Islet precursor cell (in vitro differentiated cells): ENCODE measurements around the gene RALY.
"Not testable (repeated sequence)": the region's sequence is repeated elsewhere in the genome, so short reads cannot be mapped to it uniquely, and the experiment has no call there.

Experiments
- DNase-seq: peaks from one replicate; pipeline ENCODE4 v3.0.0-alpha.2; 2018

RALY gene

DNA sequence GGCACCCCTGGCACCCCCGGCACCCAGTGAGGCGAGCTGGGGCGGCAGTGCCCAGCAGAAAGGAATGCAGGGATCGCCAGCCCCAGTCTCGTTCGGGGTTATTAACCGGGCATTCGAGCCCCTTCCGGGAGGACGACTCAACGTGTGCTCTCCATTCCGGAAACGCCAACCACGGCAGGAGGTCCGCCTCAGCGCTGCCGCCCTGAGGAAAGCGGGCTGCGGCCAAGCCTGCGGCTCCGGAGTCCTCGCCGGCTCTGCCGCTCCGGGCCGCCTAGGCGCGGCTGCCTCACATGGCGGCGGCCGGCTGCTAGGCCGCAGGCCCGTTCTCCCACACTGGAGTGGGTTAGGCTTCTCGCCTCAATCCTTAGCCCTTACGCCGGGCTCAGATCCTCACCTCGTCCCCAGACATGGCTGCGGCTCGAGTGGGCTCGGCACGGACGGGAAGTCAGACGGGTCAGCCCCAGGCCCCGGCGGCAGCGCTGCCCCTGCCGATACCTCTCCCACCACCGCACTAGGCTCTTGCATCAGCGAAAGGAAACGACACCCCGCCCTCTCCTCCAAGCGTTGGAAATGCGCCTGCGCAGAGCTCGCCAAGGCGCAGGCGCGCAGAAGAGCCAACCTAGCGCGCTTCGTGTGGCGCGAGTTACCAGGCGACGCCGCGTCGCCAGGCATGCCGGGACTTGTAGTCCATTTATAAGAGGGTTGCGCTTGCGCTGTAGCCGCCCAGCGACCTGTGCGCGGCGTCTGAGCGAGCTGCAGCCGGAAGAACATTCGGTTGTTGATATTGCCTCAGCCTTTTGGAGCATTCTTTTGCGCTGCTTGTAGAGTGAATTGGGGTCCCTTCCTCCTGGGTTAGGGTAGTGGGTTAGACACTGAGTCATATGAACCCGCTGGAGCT, 118.2 kb downstream of the RALY start, which contains the start of gene EIF2S2:
TSS of gene EIF2S2 (minus strand) at position 542 of the 898 bp plus-strand sequence. CDS start at position 409, 133 bp downstream.
- DNase-seq = peak; percentile 99

DNA sequence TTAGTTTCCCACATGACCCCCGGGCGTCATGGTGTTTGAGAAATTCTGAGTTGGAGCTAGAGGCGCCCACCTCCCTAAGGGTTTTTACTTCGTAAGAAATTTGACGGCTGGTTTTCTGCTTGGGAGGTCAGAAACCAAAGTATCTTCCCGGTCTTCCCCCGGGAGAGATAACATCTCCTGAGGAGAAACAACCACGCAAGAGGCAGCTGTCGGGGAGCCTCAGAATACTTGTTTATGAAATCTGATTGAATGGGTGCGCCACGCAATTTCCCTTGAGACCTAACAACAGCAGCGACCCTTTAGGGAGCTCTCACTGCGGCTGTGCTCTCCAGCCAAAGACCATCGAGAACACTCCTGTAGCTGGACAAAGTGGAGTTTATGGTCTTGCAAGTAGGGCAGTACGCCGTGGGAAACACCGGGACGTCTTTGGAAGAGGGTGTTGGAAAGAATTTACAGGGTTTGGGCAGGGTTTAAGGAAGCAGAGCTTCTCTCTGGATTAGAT, 118.9 kb downstream of the RALY start:
- peak; percentile 76 for DNase-seq

DNA sequence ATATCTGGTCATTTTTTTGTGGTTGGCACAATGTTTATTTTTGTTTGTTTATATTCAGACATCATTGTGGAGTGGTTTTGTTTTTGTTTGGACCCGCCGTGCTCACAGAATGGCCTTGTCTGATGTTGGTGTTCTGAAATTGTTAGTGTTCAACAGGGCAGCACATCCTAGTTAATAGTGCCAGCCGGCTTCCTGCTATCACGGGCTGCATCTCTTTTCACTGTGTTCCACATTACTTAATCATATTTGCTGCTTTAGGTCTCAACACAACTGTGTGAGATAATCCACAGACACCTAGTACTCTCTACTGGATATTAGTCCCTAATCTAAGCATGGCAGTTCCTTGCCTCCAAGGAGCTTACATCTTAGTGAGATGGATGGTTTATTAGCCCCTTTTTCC, 121.1 kb downstream of the RALY start:
- no peak for DNase-seq

DNA sequence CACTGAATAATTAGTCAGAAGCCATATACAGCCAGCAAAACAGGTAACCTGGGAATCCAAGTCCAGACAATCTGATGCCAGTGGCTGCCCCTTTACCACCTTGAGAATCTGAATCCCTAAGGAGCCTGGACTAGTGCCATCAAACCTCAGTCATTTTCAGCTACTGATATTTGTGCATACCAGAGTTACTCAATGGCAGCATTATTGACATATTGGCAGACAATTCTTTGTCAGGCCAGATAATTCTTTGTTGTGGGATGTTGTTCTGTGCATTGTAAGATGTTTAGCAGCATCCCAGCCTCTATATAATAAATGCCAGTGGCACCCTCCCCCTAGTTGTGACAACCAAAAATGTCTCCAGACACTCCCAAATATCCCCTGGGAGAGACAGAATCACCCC, 121.5 kb downstream of the RALY start:
- no peak for DNase-seq

DNA sequence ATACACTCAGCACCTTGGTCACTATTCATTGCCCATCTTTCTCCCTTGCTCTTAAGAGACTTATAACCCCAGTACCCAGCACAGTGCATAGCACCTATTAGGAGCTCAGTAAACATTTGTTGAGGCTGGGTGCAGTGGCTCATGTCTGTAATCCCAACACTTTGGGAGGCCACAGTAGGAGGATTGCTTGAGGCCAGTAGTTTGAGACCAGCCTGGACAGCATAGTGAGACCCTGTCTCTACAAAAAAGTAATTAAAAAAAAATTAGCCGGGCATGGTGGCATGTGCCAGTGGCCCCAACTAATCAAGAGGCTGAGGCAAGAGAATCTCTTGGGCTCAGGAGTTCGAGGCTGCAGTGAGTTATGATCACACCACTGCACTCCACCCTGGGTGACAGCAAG, 126.5 kb downstream of the RALY start:
- DNase-seq = no peak

DNA sequence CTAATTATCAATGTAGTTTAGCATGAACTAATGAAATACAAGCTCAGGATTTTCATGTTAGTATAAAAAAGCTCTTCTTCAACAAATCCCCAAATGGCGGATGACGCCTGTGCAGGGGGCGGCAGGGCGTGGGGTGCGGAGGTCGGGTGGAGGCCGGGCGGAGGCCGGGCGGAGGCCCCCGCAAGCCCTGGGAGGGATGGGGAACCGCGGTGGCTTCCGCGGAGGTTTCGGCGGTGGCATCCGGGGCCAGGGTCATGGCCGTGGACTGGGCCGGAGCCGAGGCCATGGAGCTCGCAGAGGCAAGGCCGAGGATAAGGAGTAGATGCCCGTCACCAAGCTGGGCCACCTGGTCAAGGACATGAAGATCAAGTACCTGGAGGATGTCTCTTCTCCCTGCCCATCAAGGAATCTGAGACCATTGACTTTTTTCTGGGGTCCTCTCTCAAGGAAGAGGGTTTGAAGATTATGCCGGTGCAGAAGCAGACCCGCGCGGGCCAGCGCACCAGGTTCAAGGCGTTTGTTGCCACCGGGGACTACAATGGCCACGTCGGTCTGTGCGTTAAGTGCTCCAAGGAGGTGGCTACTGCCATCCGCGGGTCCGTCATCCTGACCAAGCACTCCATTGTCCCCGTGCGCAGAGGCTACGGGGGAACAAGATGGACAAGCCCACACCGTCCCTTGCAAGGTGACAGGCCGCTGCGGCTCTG, 128.7 kb downstream of the RALY start:
- DNase-seq = no peak

DNA sequence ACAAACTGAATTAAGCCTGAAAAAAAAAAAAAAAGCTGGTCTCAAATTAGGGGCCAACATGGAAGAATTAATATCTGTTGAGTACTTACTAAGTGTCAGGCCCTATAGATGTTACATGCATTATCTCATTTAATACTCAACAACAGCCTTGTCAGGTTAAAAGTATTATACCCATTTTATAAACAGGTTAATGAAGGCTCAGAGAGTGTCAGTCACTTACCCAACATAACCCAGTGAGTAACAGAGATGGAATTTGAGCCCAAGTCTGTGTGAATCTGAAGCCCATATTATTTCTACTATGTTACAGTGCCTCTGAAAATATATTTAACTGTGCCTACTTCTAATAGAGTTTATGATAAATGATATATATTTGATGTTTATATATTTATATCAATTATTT, 129.6 kb downstream of the RALY start:
- DNase-seq = no peak

DNA sequence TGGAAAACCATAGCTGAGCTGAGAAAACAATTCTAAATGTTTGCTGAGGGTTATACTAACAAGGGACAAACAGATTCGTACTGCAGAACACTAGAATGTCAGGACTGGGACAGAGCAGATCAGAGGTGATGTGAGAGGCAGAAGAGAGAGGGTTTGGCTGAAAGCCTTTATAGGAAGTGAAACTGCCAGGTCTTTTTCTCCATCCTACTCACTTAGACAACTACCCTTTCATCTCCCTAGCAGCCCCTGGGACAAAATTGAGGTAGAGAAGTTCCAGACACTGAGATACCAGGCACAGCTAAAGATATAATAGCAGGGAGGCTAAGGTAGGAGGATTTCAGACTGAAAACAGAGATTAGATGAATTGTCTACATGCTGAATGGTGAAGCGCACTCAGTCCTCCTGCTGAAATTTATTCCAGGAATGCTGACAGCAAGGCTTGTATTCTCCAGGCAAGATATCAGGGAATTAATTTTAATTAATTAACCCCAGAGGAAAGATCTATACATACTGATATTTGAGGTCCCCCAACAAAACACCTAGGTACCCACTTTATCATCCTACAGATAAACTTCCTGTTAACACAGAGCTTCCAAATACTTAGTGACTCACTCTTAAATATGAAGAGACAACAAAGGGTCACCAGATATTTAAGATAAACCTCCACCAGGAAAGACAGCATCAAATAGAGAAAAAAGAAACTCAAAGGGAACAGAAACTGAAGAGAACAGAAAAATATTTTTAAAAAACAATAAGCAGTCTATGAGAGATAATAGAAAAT, 130.9 kb downstream of the RALY start:
- DNase-seq = peak; percentile 77

DNA sequence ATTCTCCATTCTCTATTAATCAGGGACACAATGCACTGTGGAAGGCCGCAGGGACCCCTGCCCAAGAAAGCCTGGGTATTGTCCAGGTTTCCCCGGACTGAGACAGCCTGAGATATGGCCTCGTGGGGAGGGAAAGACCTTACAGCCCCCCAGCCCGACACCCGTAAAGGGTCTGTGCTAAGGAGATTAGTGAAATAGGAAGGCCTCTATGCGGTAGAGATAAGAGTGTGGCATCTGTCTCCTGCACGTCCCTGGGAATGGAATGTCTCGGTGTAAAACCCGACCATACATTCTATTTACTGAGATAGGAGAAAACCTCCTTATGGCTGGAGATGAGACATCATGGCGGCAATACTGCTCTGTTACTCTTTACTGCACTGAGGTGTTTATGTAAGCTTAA, 134.1 kb downstream of the RALY start:
- DNase-seq = no peak

DNA sequence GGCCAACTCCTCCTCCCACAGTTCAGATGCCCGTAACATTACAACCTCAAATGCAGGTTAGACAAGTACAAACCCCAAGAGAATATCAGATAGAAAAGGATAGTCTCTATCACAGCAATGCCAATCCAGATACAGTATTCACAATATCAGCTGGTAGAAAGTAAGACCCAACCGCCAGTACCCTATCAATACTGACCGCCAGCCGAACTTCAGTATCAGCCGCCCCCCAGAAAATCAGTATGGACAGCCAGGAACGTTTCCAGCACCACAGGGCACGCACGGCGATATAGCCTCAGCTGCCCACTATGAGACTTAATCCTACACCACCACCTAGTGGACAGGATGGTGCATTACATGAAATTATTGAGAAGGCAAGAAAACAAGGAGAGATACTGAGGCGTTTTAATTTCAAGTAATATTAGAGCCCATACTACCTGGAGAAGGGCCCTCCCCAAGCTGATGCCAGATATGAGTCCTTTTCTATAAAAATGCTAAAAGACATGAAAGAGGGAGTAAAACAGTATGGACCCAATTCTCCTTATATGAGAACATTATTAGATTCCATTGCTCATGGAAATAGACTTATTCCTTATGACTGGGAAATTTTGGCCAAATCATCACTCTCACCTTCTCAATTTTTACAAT, 135.9 kb downstream of the RALY start:
- peak; percentile 71 for DNase-seq

DNA sequence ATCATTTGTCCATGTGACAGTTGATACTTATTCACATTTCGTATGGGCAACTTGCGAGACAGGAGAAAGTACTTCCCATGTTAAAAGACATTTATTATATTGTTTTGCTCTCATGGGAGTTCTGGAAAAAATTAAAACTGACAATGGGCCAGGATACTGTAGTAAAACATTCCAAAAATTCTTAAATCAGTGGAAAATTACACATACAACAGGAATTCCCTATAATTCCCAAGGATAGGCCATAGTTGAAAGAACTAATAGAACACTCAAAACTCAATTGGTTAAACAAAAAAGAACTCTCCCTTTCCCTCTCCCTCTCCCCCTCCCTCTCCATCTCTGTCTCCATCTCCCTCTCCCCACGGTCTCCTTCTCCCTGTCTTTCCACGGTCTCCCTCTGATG, 137.8 kb downstream of the RALY start:
- no peak for DNase-seq

DNA sequence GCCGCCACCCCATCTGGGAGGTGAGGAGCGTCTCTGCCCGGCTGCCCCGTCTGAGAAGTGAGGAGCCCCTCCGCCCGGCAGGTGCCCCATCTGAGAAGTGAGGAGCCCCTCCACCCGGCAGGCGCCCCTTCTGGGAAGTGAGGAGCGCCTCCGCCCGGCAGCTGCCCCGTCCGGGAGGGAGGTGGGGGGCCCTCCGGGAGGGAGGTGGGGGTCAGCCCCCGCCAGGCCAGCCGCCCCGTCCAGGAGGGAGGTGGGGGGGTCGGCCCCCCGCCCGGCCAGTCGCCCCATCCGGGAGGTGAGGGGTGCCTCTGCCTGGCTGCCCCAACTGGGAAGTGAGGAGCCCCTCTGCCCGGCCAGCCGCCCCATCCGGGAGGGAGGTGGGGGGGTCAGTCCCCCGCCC, 138.8 kb downstream of the RALY start:
- DNase-seq = not testable (repeated sequence)

DNA sequence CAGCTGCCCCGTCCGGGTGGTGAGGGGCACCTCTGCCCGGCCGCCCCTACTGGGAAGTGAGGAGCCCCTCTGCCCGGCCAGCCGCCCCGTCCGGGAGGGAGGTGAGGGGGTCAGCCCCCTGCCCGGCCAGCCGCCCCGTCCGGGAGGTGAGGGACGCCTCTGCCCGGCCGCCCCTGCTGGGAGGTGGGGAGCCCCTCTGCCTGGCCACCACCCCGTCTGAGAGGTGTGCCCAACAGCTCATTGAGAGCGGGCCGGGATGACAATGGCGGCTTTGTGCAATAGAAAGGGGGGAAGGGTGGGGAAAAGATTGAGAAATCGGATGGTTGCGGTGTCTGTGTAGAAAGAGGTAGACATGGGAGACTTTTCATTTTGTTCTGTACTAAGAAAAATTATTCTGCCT, 139.2 kb downstream of the RALY start:
- DNase-seq = not testable (repeated sequence)

DNA sequence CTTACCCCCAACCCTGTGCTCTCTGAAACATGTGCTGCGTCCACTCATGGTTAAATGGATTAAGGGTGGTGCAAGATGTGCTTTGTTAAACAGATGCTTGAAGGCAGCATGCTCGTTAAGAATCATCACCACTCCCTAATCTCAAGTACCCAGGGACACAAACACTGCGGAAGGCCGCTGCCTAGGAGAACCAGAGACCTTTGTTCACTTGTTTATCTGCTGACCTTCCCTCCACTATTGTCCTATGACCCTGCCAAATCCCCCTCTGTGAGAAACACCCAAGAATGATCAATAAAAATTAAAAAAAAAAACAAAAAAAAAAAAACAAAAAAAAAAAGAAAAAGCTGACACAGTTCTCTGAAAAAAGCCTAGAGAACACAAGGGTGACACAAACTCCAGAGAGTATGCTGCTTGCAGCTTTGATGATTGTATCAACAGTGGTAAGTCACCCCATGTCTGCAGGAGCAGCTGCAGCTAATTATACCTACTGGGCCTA, 139.7 kb downstream of the RALY start:
- DNase-seq = not testable (repeated sequence)
